HG02885 (cell line): ENCODE data around the gene NGDN.

Experiments
- ATAC-seq: cut with Tn5 transposase; IDR thresholded peaks from one replicate; pipeline ENCODE4 v1.9.1; 2021; ENCODE audit warnings: mild to moderate bottlenecking; ENCODE audit not compliant: unreplicated experiment, poor library complexity

The NGDN gene

DNA sequence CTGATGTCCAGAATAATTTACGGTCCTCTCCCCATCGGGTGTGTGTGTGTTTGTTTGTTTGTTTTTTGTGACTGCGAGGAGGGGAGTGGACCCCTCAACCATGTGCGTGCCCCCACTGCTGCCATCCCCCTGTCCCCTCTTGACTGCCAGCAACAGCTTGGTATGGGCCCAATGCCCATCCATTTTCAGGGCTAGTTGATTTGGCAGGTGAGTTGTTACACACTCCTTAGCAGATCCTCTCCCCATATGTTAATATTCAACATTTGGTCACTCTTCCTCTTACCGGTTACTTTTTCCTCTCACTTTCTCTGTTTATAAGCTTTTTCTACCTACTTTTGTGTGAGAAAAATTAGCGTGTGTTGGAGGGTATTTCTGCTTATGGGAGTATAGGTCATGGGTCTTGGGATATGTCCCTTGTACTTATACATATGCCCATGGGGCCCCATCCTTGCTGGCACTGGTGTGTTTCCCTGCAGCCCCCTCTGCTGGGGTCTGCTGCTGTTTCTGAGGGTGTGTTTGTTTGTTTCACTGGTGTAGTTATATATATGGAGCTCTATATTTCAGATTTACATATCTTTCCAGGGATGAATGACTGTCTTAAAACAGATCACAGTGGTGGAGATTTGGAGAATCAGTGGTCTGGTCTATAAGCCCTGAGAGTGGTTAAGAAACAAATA, 48.3 kb downstream of the NGDN start:
- no peak for ATAC-seq

DNA sequence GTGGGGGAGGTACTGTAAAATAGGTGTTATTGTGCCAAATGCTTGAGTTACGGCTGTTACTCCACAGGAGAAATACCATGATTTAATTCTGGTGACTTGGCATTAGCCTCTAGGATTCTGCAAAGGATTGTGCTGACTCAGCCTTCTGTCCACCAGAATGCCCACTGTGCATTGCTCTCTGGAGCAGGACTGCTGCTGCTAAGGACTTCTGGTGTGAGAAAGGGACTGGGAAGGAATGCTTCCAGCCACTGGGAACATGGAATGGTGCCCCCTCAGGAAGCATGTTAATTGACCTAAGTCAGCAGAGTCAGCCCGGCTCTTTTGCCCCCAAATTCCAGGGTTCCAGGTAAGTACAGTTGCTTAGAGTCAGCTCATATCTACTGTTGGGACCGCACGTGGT, 49.2 kb downstream of the NGDN start:
- ATAC-seq, result no peak

DNA sequence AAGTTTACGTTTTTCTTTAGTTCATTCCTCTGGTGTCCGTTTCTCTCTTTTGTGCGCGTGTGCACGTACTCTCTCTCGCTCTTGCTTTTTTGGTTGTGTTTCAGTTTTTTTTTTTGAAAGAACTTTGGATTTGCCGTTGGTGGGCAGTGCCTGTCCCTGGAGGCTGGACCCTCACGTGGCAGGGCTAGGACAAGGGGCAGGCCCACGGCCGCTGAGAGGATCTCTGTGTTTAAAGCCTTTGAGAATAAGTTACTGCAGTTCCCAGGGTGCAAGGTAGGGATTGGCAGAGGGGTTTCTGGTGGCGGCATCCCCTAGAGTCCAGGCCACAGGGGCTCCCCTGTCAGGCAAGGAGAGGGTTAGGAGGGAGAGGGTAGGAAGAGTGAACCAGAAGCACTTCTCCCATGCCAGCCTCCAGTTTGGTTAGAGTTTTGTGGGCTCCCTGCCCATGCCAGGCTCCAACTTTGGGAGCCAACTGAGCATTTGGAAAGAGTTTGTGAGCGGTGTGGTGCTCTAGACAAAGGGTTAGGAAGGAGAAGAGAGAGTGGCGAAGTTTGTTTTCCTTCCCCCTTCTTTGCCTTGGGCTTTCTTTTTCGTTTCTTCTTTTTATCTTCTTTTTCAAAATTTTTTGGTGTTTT, 51.5 kb downstream of the NGDN start:
- ATAC-seq, result no peak

DNA sequence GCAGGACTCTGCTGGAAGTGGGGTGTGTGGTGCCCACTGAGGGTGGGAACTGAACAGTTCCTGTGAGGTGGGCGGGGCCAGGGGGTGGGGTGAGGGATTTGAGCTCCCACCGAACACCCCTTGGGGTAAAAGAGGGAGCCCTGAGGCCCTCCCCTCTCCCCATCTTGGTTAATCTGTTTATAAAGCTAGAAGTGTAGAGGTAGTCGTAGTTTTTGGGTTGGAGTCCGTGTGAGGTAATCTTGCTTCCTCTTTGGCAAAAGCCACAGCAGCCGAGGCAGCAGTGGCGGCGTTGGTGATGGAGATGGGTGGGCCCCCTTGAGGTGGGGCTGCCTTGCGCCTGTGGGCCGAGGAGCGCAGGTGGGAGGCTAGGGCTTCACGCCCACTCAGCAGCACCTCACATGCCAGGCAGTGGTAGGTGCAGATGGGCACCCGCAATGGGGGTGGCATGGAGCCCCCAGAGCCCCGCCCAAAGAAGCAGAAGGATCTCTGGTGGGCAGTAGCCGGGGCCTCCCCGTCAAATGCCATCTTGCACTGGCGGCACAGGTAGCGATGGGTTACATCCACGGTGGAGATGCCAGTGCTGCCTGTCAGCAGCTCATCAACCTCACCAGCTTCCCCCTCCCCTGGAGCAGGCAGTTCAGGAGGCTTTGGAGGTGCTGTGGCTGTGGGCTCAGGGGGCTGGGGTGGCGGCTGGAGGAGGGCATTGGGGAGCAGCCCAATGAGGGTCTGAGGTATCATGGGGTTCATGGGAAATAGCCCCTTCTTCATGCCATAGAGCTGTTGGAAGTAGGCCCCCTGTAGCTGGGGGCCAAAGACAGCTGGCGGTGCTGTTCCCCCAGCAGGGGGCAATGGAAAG, 52.5 kb downstream of the NGDN start:
- no peak for ATAC-seq

DNA sequence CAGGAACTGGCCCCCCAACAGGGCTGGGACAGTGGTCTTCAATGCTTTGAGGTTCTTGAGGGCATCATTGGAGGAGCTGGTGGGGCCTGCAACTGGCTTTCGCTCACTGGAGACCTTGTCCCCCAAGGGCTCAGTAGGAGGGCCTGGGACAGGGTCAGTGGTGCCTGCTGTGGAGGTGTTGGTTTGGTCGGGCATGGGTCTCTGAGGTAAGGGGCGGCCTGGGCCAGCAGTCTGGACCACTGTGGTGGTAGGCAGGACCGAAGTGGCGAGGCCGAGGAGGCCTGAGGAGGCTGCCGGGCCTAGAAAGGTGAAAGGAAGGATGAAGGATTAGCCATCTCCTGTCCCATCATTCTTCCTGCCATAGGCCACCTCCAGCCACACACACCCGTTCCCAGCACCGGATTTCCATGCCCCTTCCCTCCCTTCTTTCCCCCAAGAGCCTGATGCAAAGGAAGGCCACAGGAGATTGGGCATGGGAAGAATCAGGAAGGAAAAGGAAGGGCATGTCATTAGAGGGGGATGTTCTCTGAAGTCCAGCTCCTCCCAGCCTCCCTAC, 53.2 kb downstream of the NGDN start:
- no peak for ATAC-seq

DNA sequence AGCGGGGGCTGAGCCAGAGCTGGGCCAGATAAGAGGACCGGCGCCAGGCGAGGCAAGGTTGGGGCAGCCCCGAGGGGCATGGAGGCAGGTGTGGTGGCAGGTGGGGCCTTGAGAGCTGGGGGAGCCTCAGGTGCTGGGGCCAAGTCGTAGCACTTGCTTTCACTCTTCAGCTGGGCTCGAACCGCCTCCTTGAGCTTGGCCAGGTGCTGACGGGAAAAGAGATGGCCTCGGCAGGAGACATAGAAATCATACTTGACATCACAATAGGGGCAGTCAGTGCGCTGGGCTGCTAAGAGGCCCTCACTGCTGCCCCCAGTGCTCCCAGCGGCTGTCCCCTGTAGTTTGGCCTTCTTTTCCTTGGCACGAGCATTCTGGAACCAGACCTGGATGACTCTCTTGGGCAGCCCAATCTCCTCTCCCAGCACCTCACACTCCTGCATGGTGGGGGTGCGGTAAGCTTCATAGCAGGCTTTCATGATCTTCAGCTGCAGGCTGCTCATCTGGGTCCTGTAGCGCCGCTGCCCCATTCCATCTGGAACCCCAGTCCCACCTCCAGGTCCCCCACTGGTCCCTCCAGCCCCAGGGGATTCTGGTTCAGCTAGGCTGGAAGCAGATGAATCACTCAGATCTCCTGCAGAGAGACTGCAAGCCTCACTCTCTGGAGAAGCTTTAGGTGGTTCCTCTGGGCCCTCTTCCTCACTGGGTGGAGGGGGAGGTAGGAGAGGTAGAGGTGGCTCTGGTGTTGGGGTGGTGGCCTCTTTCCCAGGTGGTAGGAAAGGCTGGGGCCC, 53.9 kb downstream of the NGDN start:
- no peak for ATAC-seq

DNA sequence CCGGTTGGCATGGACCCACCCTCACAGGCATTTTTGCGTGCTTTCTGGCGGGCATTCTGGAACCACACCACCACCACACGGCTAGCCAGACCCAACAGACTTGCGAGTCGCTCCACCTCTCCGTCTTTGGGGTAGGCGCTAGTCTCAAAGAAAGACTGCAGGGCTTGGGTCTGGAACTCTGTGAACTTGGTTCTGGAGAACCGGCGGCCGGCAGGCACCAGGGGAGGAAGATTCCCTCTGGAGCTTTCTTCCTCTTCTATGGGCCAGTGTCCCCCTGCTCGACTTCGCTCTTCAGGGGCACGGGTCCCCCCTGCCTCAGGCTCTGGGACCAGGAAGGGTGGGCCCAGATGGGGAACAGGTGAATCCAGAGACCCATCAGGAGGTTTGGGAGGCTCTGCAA, 55.5 kb downstream of the NGDN start:
- no peak for ATAC-seq

DNA sequence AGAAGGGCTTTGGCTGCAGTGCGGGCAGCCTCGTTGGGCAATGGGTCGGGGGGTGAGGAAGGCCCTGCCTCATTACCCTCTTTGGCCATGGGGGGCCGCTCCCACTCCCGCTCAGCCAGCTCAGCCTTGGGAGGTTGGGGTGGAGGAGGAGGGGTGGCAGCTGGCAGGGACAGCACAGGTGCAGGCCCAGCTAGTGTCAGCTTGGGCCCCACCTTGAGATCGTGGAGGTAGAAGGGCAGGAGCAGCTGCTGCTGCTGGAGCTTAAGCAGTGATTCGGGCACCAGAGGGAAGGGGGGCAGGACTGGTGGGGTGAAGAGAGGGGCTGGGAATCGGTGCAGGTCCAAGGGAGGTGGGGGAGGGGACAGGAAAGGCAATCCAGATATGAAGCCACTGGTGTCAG, 56.1 kb downstream of the NGDN start:
- ATAC-seq, result no peak
